WTC11 (cell line): ENCODE measurements around the gene RASA1. TPM values are rescaled to one million over a fixed set of nuclear protein-coding genes. Genes with fewer than 3 reads are reported as not detected.

Experiments used
- ATAC-seq: fragments of 200-7000 bp; cut with Tn5 transposase; 2 replicates; pipeline ENCODE4 v1.10.0; 2021; ENCODE audit warnings: mild to moderate bottlenecking, moderate library complexity
- CTCF ChIA-PET: fragments of 300-600 bp; sonication (Branson Sonifier 250); formaldehyde crosslinking; loops from one replicate; lab custom pipeline; 2021; ENCODE audit warnings: antibody characterized with exemption; lab: Charles Lee
- POLR2A ChIA-PET: fragments of 350-600 bp; sonication (Branson Sonifier 250); formaldehyde crosslinking; loops from one replicate; lab custom pipeline; 2021; ENCODE audit warnings: antibody characterized with exemption; lab: Charles Lee
- DNase-seq: peaks from one replicate; pipeline ENCODE4 v3.0.0; 2021; ENCODE audit warnings: low spot score
- H3K27ac Mint-ChIP-seq: 2 replicates; pipeline ENCODE4 v1.8.0; 2021; ENCODE audit warnings: mixed read lengths
- H3K27me3 Mint-ChIP-seq: 2 replicates; pipeline ENCODE4 v1.8.0; 2021; ENCODE audit warnings: low read depth, mild to moderate bottlenecking, moderate library complexity, mixed read lengths
- H3K36me3 Mint-ChIP-seq: 2 replicates; pipeline ENCODE4 v1.8.0; 2021; ENCODE audit warnings: mixed read lengths
- H3K4me1 Mint-ChIP-seq: 2 replicates; pipeline ENCODE4 v1.8.0; 2022; ENCODE audit warnings: mixed read lengths
- H3K4me3 Mint-ChIP-seq: 2 replicates; pipeline ENCODE4 v1.8.0; 2021; ENCODE audit warnings: mild to moderate bottlenecking, moderate library complexity, mixed read lengths
- H3K9me3 Mint-ChIP-seq: 2 replicates; pipeline ENCODE4 v1.8.0; 2021; ENCODE audit warnings: mixed read lengths
- AFF4 ChIP-seq: sonication (generic); formaldehyde crosslinking; IDR thresholded peaks from 2 replicates; pipeline ENCODE4 v1.8.1; 2023; ENCODE audit warnings: mild to moderate bottlenecking, missing genetic modification reagents, borderline replicate concordance
- CREM ChIP-seq: sonication (generic); formaldehyde crosslinking; IDR thresholded peaks from 2 replicates; pipeline ENCODE4 v1.8.1; 2022; ENCODE audit warnings: mild to moderate bottlenecking, missing genetic modification reagents, moderate library complexity
- ERG ChIP-seq: fragments of 250-450 bp; sonication (Bioruptor Pico); IDR thresholded peaks from 2 replicates; pipeline ENCODE4 v1.8.0; 2021; ENCODE audit warnings: mild to moderate bottlenecking
- PREB ChIP-seq: sonication (generic); formaldehyde crosslinking; IDR thresholded peaks from 2 replicates; pipeline ENCODE4 v1.8.1; 2022; ENCODE audit warnings: mild to moderate bottlenecking, missing genetic modification reagents, moderate library complexity, borderline replicate concordance
- SOX15 ChIP-seq: fragments of 250-450 bp; sonication (Bioruptor Pico); IDR thresholded peaks from 2 replicates; pipeline ENCODE4 v1.9.0; 2021; ENCODE audit warnings: mild to moderate bottlenecking
- USF1 ChIP-seq: sonication (generic); formaldehyde crosslinking; IDR thresholded peaks from 2 replicates; pipeline ENCODE4 v1.8.0; 2022; ENCODE audit warnings: mild to moderate bottlenecking, missing genetic modification reagents
- USF2 ChIP-seq: sonication (generic); formaldehyde crosslinking; IDR thresholded peaks from 2 replicates; pipeline ENCODE4 v1.8.1; 2023; ENCODE audit warnings: mild to moderate bottlenecking, missing genetic modification reagents, moderate library complexity
- ZNF219 ChIP-seq: sonication (generic); formaldehyde crosslinking; IDR thresholded peaks from 2 replicates; pipeline ENCODE4 v1.8.0; 2023; ENCODE audit warnings: missing genetic modification reagents, mild to moderate bottlenecking, borderline replicate concordance
- ZNF232 ChIP-seq: sonication (generic); formaldehyde crosslinking; IDR thresholded peaks from 2 replicates; pipeline ENCODE4 v1.8.0; 2022; ENCODE audit warnings: mild to moderate bottlenecking, missing genetic modification reagents
- total RNA-seq: library from RNA; stranded (reverse); gene quantifications from 3 replicates; pipeline ENCODE4 v1.2.3, GENCODE V29; 2021
- TF ChIP-seq, protein P1 (sequence below): fragments of 250-450 bp; sonication (Bioruptor Pico); IDR thresholded peaks from 2 replicates; pipeline ENCODE4 v1.9.0; 2021; ENCODE audit warnings: moderate library complexity, mild to moderate bottlenecking, inconsistent platforms, borderline replicate concordance
- TF ChIP-seq, protein P2 (sequence below): sonication (generic); formaldehyde crosslinking; IDR thresholded peaks from 2 replicates; pipeline ENCODE4 v1.8.1; 2022; ENCODE audit warnings: missing genetic modification reagents, borderline replicate concordance
- TF ChIP-seq, protein P3 (sequence below): sonication (generic); formaldehyde crosslinking; IDR thresholded peaks from 2 replicates; pipeline ENCODE4 v1.8.0; 2022; ENCODE audit warnings: mild to moderate bottlenecking, missing genetic modification reagents

RASA1 gene
- total RNA-seq, 1 experiment from 2014 or later = 31.0 TPM

GRCh38 chr5:87432460-87432859 lies 164.8 kb downstream of the RASA1 start:
- no peak for TF ChIP-seq USF1
- TF ChIP-seq, protein P1, sequence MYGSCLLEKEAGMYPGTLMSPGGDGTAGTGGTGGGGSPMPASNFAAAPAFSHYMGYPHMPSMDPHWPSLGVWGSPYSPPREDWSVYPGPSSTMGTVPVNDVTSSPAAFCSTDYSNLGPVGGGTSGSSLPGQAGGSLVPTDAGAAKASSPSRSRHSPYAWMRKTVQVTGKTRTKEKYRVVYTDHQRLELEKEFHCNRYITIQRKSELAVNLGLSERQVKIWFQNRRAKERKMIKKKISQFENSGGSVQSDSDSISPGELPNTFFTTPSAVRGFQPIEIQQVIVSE = no peak
- TF ChIP-seq USF2 (CRISPR knock-in tag) = no peak
- no peak for TF ChIP-seq AFF4 (CRISPR knock-in tag)
- no peak for TF ChIP-seq ERG (CRISPR knock-in tag)
- H3K27me3 Mint-ChIP-seq = no peaks in the 10 kb centered on the region
- ATAC-seq = no peak
- no peak overlapping the region for H3K27ac Mint-ChIP-seq
- POLR2A ChIA-PET = no interaction called here
- CTCF ChIA-PET = no interaction called here
- no peaks in the 10 kb centered on the region for H3K4me1 Mint-ChIP-seq
- H3K9me3 Mint-ChIP-seq = no peaks in the 10 kb centered on the region
- H3K4me3 Mint-ChIP-seq = no peak overlapping the region
- no peak for DNase-seq
- no peaks in the 10 kb centered on the region for H3K36me3 Mint-ChIP-seq

DNA sequence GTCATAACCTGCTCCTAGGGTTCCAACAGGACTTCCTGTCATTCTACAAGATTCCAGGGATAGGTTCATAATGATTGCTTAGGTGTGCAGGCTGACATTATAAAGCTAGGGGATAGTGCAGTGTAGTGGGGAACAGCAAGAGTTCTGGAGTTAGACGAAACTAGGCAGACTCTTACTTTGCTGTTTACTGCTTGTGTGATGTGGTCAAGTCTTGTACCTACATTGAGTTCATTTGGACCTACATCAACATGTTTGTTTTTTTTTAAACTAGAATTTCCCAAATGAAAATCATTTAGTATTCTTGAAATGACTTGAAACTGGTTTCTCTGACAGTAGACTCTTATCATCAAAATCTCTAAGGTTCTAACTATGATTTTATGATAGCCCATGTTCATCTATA lies 166.3 kb downstream of the RASA1 start:
- H3K36me3 Mint-ChIP-seq = no peaks in the 10 kb centered on the region
- TF ChIP-seq, protein P2, sequence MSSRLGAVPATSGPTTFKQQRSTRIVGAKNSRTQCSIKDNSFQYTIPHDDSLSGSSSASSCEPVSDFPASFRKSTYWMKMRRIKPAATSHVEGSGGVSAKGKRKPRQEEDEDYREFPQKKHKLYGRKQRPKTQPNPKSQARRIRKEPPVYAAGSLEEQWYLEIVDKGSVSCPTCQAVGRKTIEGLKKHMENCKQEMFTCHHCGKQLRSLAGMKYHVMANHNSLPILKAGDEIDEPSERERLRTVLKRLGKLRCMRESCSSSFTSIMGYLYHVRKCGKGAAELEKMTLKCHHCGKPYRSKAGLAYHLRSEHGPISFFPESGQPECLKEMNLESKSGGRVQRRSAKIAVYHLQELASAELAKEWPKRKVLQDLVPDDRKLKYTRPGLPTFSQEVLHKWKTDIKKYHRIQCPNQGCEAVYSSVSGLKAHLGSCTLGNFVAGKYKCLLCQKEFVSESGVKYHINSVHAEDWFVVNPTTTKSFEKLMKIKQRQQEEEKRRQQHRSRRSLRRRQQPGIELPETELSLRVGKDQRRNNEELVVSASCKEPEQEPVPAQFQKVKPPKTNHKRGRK (CRISPR knock-in tag) = no peak
- TF ChIP-seq, protein P3, sequence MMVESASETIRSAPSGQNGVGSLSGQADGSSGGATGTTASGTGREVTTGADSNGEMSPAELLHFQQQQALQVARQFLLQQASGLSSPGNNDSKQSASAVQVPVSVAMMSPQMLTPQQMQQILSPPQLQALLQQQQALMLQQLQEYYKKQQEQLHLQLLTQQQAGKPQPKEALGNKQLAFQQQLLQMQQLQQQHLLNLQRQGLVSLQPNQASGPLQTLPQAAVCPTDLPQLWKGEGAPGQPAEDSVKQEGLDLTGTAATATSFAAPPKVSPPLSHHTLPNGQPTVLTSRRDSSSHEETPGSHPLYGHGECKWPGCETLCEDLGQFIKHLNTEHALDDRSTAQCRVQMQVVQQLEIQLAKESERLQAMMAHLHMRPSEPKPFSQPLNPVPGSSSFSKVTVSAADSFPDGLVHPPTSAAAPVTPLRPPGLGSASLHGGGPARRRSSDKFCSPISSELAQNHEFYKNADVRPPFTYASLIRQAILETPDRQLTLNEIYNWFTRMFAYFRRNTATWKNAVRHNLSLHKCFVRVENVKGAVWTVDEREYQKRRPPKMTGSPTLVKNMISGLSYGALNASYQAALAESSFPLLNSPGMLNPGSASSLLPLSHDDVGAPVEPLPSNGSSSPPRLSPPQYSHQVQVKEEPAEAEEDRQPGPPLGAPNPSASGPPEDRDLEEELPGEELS (CRISPR knock-in tag) = no peak
- TF ChIP-seq CREM (CRISPR knock-in tag) (no peak), ZNF232 (no peak), ZNF219 (no peak), PREB (no peak), SOX15 (CRISPR knock-in tag) (no peak)
- H3K27ac Mint-ChIP-seq = no peak overlapping the region
- POLR2A ChIA-PET = interaction anchor here (0.6 kb wide), 1 partner anchor 31 kb away, joined by 4 read pairs; no protein-coding TSS in a partner anchor
- no peaks in the 10 kb centered on the region for H3K27me3 Mint-ChIP-seq
- ATAC-seq (no peak), DNase-seq (no peak)
- no peaks in the 10 kb centered on the region for H3K9me3 Mint-ChIP-seq
- CTCF ChIA-PET = no interaction called here
- no peak overlapping the region for H3K4me3 Mint-ChIP-seq
- H3K4me1 Mint-ChIP-seq = no peaks in the 10 kb centered on the region
